DND-41 (cell line): ENCODE data around the gene KCNC1.

Source experiments
- EZH2 ChIP-seq: IDR thresholded peaks from 3 replicates; pipeline ENCODE4 v1.6.1; 2012; ENCODE audit warnings: borderline replicate concordance, low read depth, mild to moderate bottlenecking, moderate library complexity, low read length, inconsistent platforms; ENCODE audit not compliant: severe bottlenecking
- TF ChIP-seq, protein P1 (sequence below): IDR thresholded peaks from 2 replicates; pipeline ENCODE4 v1.5.1; 2012; ENCODE audit warnings: borderline replicate concordance, low read length, moderate library complexity, mild to moderate bottlenecking; ENCODE audit not compliant: poor library complexity, severe bottlenecking; ENCODE audit errors: extremely low read depth

DNA sequence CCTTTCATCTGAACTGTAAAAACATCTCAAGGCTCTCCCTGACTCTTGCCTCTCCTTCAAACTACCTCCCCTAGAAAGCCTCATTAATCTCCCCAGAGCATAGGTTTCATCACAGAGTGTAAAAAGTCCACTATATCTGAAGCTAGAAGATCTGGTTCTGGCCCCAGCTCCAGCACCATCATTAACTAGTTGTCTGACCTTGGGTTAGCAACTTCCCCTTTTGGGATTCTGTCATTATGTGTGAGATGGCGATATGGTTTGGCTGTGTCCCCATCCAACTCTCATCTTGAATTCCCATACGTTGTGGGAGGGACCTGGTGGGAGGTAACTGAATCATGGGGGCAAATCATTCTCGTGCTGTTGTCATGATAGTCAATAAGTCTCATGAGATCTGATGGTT is 97.3 kb downstream of the KCNC1 start:
- TF ChIP-seq, protein P1, sequence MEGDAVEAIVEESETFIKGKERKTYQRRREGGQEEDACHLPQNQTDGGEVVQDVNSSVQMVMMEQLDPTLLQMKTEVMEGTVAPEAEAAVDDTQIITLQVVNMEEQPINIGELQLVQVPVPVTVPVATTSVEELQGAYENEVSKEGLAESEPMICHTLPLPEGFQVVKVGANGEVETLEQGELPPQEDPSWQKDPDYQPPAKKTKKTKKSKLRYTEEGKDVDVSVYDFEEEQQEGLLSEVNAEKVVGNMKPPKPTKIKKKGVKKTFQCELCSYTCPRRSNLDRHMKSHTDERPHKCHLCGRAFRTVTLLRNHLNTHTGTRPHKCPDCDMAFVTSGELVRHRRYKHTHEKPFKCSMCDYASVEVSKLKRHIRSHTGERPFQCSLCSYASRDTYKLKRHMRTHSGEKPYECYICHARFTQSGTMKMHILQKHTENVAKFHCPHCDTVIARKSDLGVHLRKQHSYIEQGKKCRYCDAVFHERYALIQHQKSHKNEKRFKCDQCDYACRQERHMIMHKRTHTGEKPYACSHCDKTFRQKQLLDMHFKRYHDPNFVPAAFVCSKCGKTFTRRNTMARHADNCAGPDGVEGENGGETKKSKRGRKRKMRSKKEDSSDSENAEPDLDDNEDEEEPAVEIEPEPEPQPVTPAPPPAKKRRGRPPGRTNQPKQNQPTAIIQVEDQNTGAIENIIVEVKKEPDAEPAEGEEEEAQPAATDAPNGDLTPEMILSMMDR, result no peak
- TF ChIP-seq EZH2, result no peak
